SK-N-SH treated with all-trans-retinoic acid at 6 μM for 48 hours (cell line): Measurements from ENCODE around the gene LRMDA.

ENCODE experiments used
- ARNTL ChIP-seq: fragments of 450-650 bp; formaldehyde crosslinking; IDR thresholded peaks from 2 replicates; pipeline ENCODE4 v1.5.0; 2020; ENCODE audit warnings: low read depth, mild to moderate bottlenecking, moderate library complexity, borderline replicate concordance
- CREB5 ChIP-seq: fragments of 250-450 bp; sonication (Bioruptor Pico); IDR thresholded peaks from 2 replicates; pipeline ENCODE4 v1.5.1; 2020; ENCODE audit warnings: low read depth, mild to moderate bottlenecking, moderate library complexity
- ESRRG ChIP-seq: fragments of 250-450 bp; sonication (Bioruptor Pico); IDR thresholded peaks from 2 replicates; pipeline ENCODE4 v1.6.1; 2021; ENCODE audit warnings: mild to moderate bottlenecking
- GLIS3 ChIP-seq: fragments of 250-450 bp; sonication (Bioruptor Pico); IDR thresholded peaks from 2 replicates; pipeline ENCODE4 v1.5.0; 2020; ENCODE audit warnings: mild to moderate bottlenecking, moderate library complexity
- RARB ChIP-seq: fragments of 250-450 bp; sonication (Bioruptor Pico); IDR thresholded peaks from 2 replicates; pipeline ENCODE4 v1.8.0; 2021; ENCODE audit warnings: mild to moderate bottlenecking, moderate library complexity
- ZFP3 ChIP-seq: fragments of 250-450 bp; sonication (Bioruptor Pico); IDR thresholded peaks from 2 replicates; pipeline ENCODE4 v1.5.0; 2020; ENCODE audit warnings: mild to moderate bottlenecking, moderate library complexity
- ZFP30 ChIP-seq: fragments of 450-650 bp; formaldehyde crosslinking; IDR thresholded peaks from 2 replicates; pipeline ENCODE4 v1.5.0; 2022; ENCODE audit warnings: mild to moderate bottlenecking, moderate library complexity
- TF ChIP-seq, protein P1 (sequence below): fragments of 250-450 bp; sonication (Bioruptor Pico); IDR thresholded peaks from 2 replicates; pipeline ENCODE4 v1.8.0; 2020; ENCODE audit warnings: mild to moderate bottlenecking, moderate library complexity, borderline replicate concordance

GRCh38 chr10:76026176-76026771, 594.9 kb downstream of the LRMDA start:
- TF ChIP-seq GLIS3 (no peak), ESRRG (CRISPR knock-in tag) (no peak), ZFP3 (no peak), ZFP30 (CRISPR knock-in tag) (no peak), CREB5 (CRISPR knock-in tag) (no peak), RARB (no peak), ARNTL (no peak)
- TF ChIP-seq, protein P1, sequence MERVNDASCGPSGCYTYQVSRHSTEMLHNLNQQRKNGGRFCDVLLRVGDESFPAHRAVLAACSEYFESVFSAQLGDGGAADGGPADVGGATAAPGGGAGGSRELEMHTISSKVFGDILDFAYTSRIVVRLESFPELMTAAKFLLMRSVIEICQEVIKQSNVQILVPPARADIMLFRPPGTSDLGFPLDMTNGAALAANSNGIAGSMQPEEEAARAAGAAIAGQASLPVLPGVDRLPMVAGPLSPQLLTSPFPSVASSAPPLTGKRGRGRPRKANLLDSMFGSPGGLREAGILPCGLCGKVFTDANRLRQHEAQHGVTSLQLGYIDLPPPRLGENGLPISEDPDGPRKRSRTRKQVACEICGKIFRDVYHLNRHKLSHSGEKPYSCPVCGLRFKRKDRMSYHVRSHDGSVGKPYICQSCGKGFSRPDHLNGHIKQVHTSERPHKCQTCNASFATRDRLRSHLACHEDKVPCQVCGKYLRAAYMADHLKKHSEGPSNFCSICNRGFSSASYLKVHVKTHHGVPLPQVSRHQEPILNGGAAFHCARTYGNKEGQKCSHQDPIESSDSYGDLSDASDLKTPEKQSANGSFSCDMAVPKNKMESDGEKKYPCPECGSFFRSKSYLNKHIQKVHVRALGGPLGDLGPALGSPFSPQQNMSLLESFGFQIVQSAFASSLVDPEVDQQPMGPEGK: no peak
